SH-SY5Y (cell line): ENCODE data around the gene CEACAM21.

Experiments used
- GATA2 ChIP-seq: IDR thresholded peaks from 2 replicates; pipeline ENCODE4 v1.6.1; 2011; ENCODE audit warnings: mild to moderate bottlenecking, low read depth, low read length
- GATA3 ChIP-seq: IDR thresholded peaks from 2 replicates; pipeline ENCODE4 v1.6.1; 2011; ENCODE audit warnings: low read depth, mild to moderate bottlenecking, low read length, moderate library complexity

CEACAM21 gene

DNA sequence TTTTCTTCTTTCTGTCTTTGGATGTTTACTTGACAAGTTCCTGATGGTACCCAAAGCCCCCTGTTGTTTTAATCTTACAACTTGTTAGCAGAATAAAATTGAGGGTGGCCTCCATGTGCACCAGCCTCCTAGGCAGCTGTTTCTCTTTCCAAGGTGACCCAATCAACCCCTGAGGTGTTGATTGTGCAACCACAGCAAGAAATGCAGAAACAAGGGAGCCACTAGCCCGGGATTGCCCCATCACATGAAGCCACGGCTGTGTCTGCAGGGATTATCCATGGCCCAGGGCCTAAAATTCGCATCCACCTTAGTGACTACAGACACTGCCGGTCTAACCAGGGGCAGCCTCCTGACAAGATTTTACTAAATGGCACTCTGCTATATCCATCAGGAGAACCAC is 36.5 kb downstream of the CEACAM21 start:
- TF ChIP-seq GATA2 (no peak), GATA3 (no peak)

DNA sequence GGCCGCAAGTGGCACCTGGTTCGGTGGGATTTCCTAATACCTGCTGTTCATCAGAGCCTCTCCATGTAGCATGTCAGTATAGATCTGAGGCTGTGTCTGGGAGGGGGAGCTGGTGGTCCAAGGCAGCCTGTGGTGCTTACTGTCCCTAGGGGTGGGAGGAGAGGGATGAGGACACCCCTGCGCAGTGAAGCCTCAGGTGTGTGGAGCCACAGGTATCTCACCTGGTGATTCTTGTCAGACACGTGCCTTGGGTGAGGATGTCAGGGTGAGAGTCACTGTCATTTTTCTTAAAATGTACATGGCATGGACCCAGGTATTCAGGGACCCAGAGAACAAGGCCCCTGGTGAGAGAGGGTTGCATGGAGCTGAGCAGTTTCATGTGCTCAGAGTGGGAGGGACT is 39.2 kb downstream of the CEACAM21 start:
- TF ChIP-seq GATA3 (no peak), GATA2 (no peak)

DNA sequence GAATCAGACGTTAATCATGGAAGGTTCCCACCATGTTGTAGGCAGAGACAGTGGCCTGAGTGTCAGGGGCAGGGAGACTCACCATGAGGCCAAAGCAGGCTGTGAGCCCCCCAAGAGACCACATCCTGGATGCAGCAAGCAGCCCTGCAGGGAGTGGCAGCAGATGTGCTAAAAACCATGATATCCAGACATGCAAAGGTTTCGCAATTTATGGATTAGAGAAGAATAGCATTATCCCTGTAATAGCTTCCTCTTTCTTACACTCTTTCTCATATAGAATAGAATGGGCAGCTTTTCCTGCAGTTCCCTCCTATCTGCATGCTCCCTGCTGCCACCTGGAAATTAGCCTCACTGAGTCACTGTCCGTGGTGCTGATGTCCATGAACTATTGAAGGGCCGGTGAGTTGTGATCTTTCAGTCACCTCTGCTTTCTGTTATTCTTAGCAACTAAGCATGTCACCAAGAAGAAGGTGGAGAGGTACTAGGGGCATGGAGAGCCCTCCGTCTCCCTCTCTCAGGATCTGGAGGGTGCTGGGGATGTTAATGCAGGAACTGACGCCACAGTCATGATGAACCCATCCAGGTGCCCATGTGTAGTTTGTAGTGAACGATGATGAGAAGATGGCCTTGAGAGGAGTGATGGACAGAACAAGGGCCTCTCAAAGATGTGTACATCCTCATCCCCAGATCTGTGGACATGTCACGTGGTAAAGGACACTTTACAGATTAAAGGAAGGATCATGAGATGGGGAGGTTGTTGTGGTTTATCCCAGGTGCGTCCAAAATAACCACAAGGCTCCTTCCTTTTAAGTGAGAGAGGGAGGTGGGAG is 41.0 kb downstream of the CEACAM21 start:
- TF ChIP-seq GATA3 (no peak), GATA2 (no peak)

DNA sequence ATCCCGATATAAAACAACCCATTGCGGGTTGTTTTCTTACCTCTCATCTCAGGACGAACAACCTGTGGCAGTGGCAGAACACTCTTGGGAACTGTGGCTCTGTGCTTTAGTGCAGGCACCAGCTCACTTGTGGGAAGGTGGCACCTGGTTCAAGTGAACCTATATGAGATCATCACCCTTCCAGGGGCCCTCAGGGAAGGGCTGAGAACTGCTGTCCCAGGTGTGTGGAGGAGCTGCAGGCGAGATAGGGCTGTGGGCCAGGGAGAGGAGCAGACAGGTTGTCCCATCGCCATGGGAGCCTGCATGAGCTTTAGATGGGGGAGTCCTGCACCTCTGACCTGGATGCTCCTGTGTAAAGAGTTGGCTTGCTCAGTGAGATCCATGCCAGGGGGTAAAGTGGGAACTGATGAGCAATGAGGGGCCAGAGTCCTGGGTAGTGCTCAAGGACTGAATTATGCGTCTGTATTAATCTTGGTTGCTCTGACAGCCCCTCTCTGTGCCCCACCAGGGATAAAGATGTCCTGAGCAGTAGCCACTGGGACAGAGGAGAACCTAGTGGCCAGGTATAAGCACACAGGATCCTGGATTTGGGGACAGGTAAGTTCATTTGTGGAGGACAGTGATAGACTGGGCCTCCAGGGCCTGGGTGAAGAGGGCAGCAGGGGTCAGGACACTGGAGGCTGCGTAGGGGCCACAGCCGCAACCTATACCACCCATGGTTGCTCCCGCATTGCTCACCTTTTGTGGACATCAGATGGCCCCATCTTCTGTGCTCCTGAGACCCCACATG is 42.2 kb downstream of the CEACAM21 start:
- TF ChIP-seq GATA3 = no peak
- no peak for TF ChIP-seq GATA2

DNA sequence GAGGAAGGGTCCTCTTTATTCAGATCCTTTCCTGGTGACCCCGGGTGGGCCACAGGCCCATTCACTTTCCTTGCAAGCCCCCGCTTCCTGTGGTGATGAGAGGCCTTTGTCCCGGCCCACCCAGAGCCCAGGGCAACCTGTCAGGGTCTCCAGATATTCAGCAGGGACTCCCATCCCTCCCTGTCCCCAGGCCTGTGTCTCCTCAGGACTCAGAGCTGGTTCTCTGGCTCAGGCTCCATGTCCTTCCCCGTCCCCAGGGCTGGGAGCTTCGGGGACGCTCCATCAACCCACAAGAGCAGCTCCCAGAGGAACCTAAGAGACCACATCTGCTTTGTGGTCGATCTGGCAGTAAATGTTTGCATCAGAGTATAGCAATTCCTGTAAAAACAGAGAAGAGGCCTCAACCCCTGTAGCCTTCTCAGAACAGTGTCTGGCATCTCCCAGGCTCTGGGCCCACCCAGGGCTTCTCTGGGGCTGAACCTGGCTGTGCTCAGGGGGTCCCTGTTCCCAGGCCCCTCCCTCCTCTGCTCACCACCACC is 43.1 kb downstream of the CEACAM21 start:
- no peak for TF ChIP-seq GATA3

DNA sequence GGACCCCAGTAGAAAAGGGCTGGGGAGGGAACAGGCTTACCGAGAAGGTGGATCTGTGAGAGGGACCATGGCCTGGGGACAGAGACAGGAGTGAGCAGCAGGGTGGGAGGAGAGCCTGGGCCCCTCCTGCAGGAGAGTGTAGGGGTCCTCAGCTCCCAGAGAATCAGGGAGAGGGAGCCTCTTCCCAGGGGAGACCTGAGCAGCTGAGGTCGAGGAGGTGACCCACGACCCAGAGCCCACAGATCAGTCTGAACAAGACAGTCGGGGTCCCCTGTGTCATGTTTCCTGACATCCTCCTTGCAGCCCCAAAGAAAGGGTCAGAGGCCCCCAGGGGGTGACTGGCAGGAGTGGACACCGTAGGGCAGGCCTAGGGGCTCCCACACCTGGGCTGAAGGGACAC is 44.2 kb downstream of the CEACAM21 start:
- no peak for TF ChIP-seq GATA3
- no peak for TF ChIP-seq GATA2

DNA sequence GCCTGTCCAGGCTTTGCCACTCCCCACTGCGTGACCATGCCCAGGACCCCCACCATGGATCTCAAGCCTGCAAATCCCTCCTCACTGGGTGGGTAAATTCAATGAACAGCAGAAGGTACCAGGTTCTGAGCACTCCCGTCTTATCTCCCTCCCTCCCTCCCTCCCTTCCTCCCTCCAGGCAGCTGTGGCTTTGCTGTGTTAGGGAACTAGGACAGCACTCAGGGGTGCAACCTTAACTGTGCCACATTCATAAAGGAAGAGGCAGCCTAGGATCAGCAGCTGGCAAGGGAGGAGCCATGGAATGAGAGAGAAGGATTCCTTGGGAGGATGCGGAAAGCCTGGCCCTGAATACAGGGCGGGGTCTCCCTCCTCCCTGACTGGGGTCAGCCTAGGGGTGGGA is 45.3 kb downstream of the CEACAM21 start:
- no peak for TF ChIP-seq GATA2
- no peak for TF ChIP-seq GATA3

DNA sequence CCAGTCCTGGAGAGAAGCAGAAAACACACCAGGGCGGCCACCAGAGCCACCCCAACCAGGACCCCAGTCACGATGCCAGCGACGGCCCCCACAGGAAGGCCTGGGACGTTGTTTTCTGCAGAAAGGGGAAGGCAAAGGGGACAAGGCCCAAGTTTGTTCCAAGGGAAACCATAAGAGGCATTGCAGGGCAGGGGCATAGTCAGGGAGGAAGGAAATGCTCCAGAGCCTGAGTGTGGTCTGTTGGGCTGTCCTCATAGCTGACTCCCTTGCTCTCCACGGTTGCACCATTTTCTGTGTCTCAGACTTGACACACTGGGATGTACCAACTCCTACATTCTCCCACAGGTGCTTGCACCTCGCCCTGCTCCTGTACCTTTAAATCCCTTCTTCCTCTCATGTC is 45.7 kb downstream of the CEACAM21 start:
- TF ChIP-seq GATA3 = no peak
- no peak for TF ChIP-seq GATA2

DNA sequence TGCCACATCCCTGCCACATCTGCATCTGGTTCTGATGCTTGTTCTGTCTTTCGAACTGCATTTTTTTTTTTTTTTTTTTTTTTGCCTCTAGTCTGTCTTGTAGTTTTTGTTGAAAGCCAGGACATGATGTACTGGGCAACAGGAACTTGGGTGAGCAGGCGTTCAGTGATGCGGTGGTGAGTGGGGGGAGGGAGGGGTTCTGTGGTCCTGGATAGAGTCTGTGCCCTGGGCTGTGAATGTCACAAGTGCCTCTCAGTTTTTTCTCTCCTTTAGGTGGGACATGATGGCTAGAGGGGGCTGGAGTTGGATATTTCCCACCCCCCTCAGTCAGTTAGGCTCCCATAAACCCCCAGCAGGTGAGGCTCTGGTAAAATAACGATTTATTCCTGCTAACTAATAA is 47.4 kb downstream of the CEACAM21 start:
- TF ChIP-seq GATA3 (no peak), GATA2 (no peak)

DNA sequence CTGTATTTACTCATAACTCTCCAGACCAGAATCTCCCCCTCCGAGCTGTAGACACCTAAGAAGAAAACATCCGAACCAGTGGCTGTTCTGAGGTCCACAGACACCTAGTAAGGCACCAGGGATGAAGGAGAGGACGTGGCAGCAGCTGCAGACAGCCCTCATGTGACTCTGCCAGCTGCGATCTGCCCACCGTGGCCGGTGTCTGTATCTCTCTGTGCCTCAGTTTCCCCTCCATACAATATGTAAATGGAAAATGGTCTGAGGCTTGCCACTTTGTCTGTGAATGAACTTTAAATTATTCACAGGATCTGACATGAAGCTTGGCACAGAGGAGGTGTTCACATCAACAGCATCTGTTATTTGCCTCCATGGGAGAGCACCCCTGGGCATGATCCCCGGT is 48.5 kb downstream of the CEACAM21 start:
- TF ChIP-seq GATA3 (no peak), GATA2 (no peak)

DNA sequence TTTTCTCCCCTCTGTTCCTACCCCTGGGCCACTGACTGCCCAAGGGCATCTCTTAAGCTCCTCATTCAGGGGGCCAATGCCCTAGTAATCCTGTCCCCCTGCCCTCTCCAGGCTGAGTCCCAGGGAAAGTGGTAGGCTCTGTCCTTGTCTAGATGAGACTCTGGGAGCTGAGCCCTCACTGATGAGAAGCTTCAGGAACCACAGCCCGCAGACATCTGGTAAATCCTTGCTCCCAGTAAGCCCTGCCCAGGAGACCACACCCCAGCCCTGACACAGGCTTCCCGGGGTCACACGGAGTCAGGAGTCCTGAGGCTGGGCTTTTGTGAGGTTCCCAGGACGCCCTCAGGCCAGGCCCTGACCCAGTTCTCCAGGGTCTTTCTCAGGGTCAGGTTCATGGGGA is 49.0 kb downstream of the CEACAM21 start:
- TF ChIP-seq GATA3 = no peak
- no peak for TF ChIP-seq GATA2

DNA sequence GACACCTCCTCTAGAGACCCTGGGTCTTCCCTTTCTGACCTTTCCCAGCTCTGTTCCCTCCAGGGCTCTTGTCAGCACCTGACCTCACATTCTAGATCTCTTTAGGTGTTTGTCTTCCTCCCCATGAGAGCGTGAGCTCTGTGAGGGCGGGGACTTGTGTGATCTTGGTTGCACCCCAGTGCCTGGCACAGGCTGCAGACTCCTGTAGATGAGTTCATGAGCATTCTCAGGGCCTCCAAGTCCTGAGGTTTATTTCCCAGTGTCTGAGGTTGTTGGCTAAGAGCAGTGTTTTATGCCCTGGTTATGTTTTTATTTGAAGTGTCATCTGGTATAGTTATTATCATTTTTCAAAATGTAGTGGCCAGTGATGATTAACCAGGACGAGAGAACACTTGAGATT is 50.3 kb downstream of the CEACAM21 start:
- TF ChIP-seq GATA2 = no peak
- TF ChIP-seq GATA3 = no peak

DNA sequence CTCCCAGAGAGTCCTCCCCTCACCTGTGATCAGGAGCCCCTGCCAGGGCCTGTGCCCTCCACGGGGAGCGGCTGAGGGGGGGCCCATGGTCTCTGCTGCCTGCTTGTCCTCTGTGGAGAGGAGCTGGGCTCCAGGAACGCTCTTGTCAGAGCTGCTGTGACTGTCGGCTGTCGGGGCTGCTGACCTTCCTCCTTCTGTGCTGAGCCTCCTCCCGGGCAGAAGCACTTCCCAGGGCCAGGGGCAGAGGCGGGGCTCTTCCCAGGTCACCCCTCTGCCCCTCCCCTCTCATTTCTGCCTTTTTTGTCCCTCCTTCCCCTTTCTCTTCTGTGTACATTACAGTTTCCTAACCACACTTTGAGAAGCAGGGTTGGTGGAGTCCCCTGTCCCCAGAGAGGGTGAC is 50.9 kb downstream of the CEACAM21 start, which contains the start of gene CEACAM4:
Gene CEACAM4 (minus strand): TSS at position 198 of the 400 bp plus-strand sequence. CDS start 111 bp downstream, at position 87.
- TF ChIP-seq GATA3 (no peak), GATA2 (no peak)

DNA sequence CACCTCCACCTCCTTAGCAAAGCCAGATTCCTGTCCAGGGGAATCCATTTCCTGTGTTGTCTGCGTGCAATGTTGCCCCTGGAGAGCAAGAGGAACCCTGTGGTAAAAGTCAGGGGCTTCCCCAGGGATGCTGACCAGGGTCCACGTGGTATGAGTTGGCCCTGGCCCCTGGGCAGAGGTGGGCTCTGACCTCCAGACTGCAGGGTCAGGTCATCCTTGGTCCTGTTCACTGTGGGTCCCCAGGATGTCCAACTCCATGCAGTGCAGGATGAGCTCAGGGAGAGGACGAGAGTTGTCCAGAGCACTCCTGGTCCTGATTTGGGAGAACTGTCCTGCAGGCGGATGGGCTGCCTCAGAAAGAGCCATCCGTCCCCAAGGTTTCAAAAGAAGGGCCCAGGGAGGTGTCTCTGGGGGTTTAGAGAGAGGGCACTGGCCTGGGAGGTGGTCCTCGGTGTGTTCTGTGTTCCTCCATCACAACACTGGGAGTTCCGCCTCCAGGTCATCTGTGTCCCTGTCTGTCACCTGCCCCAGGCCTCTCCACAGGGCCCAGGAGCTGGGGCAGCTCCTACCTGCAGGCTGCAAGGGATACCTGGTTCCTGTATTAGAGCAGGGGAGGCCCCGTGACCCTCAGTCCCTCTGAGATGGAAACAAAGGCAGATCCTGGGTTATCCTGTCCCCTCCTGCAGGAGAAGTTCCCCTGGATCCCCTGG is 52.2 kb downstream of the CEACAM21 start:
- TF ChIP-seq GATA3 (no peak), GATA2 (no peak)
